Measurements from ENCODE around the gene HPS4. TPM values are rescaled to one million over a fixed set of nuclear protein-coding genes. Genes with fewer than 3 reads are reported as not detected.

HPS4 gene
- total RNA-seq, 1 experiment from 2014 or later = 35.4 TPM

GRCh38 chr22:26445577-26446275, 37.9 kb downstream of the HPS4 start:
- TF ChIP-seq CEBPB (IDR thresholded peaks at IDR 0.05; ENCODE audit: low read depth) (no peak), SP1 (IDR thresholded peaks at IDR 0.05; ENCODE audit: low read depth) (no peak), ATF3 (IDR thresholded peaks at IDR 0.05) (no peak), TCF7L2 (IDR thresholded peaks at IDR 0.05; ENCODE audit: borderline replicate concordance, extremely low read depth, insufficient read depth, insufficient read length) (no peak), ZFX (IDR thresholded peaks at IDR 0.05) (no peak), JUND (IDR thresholded peaks at IDR 0.05) (no peak)
- TF ChIP-seq, protein P1, sequence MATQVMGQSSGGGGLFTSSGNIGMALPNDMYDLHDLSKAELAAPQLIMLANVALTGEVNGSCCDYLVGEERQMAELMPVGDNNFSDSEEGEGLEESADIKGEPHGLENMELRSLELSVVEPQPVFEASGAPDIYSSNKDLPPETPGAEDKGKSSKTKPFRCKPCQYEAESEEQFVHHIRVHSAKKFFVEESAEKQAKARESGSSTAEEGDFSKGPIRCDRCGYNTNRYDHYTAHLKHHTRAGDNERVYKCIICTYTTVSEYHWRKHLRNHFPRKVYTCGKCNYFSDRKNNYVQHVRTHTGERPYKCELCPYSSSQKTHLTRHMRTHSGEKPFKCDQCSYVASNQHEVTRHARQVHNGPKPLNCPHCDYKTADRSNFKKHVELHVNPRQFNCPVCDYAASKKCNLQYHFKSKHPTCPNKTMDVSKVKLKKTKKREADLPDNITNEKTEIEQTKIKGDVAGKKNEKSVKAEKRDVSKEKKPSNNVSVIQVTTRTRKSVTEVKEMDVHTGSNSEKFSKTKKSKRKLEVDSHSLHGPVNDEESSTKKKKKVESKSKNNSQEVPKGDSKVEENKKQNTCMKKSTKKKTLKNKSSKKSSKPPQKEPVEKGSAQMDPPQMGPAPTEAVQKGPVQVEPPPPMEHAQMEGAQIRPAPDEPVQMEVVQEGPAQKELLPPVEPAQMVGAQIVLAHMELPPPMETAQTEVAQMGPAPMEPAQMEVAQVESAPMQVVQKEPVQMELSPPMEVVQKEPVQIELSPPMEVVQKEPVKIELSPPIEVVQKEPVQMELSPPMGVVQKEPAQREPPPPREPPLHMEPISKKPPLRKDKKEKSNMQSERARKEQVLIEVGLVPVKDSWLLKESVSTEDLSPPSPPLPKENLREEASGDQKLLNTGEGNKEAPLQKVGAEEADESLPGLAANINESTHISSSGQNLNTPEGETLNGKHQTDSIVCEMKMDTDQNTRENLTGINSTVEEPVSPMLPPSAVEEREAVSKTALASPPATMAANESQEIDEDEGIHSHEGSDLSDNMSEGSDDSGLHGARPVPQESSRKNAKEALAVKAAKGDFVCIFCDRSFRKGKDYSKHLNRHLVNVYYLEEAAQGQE (IDR thresholded peaks at IDR 0.05; ENCODE audit: low read depth) = no peak
- Histone ChIP-seq H3K9me2 (ENCODE audit: insufficient read depth) (no peaks in the 10 kb centered on the region), H3K4me2 (ENCODE audit: low read length) (no peak overlapping the region)

More at GRCh38 chr22:26445577-26446275, 37.9 kb downstream of the HPS4 start:
- ChIA-PET POLR2A (no interaction called here), RAD21 (ENCODE audit: low non-redundant PET in 1 of 2, low total read pairs in 2 of 2, uncharacterized antibody in 2 of 2, unreplicated experiment in 2 of 2) (no interaction called here), CTCF (no interaction called here)
- Histone ChIP-seq H4K20me1 (ENCODE audit: insufficient read depth) (no peaks in the 10 kb centered on the region), H3K4me3 (replicated peaks in 1 of 2; ENCODE audit: low read depth in 1 of 2, low read length in 2 of 2) (no peak overlapping the region), H3K79me2 (ENCODE audit: insufficient read depth, low read length) (no peaks in the 10 kb centered on the region), H3K4me1 (ENCODE audit: control insufficient read depth in 1 of 2, insufficient read depth in 2 of 2, low read length in 2 of 2) (no peaks in the 10 kb centered on the region), H3K9ac (ENCODE audit: low read length) (no peak overlapping the region), H3K9me3 (ENCODE audit: control insufficient read depth in 1 of 2, insufficient read depth in 1 of 2, low read depth in 1 of 2, low read length in 2 of 2) (no peaks in the 10 kb centered on the region), H2AFZ (ENCODE audit: low read depth, low read length, poor library complexity, severe bottlenecking) (no peak overlapping the region), H3K27me3 (ENCODE audit: insufficient read depth, low read length) (no peaks in the 10 kb centered on the region), H3K27ac (ENCODE audit: low read depth, low read length) (no peak overlapping the region), H3K36me3 (ENCODE audit: control insufficient read depth in 1 of 2, insufficient read depth in 2 of 2, low read length in 2 of 2) (no peaks in the 10 kb centered on the region; a peak in 1 of 4 replicates)
- DNase-seq (ENCODE audit: low read depth, low spot score) = no peak
- intact Hi-C loops (cut with micrococcal nuclease) = no loop called here
- BruUV-seq (replicated peaks) = no TSS peak
- no peak for ATAC-seq
